Liver (tissue), 9 donors: Measurements from ENCODE around the gene ZNF304. TPM values are rescaled to one million over a fixed set of nuclear protein-coding genes. Genes with fewer than 3 reads are reported as not detected.

ENCODE experiments used
- DNase-seq: peaks from one replicate; pipeline ENCODE4 v3.0.0-alpha.2; 2017; ENCODE audit warnings: low spot score
- H3K27ac ChIP-seq, 2 donors: one replicate each; pipeline ENCODE4 v1.7.0; 2013; ENCODE audit warnings: inconsistent platforms in 2 of 2, low read length in 2 of 2, control low read depth in 1 of 2, low read depth in 1 of 2, mild to moderate bottlenecking in 1 of 2
- H3K27me3 ChIP-seq, 4 donors: one replicate each; pipeline versions ENCODE4 v1.6.1 to v1.7.0; 2013; ENCODE audit warnings: low read length in 3 of 4, inconsistent platforms in 1 of 4, mild to moderate bottlenecking in 1 of 4, moderate library complexity in 1 of 4; ENCODE audit not compliant: control insufficient read depth in 4 of 4, insufficient read depth in 4 of 4
- H3K36me3 ChIP-seq, 4 donors: one replicate each; pipeline versions ENCODE4 v1.6.1 to v1.7.0; 2013; ENCODE audit warnings: low read length in 3 of 4, mild to moderate bottlenecking in 3 of 4, low read depth in 1 of 4, moderate library complexity in 1 of 4; ENCODE audit not compliant: control insufficient read depth in 4 of 4, insufficient read depth in 3 of 4
- H3K4me1 ChIP-seq, 4 donors: one replicate each; pipeline versions ENCODE4 v1.6.1 to v1.7.0; 2013; ENCODE audit warnings: low read length in 3 of 4, mild to moderate bottlenecking in 3 of 4, moderate library complexity in 1 of 4; ENCODE audit not compliant: control insufficient read depth in 4 of 4, insufficient read depth in 4 of 4
- H3K4me3 ChIP-seq, 3 donors: one replicate each; pipeline versions ENCODE4 v1.6.1 to v1.7.0; 2013; ENCODE audit warnings: low read length in 3 of 3, control low read depth in 1 of 3, low read depth in 1 of 3, mild to moderate bottlenecking in 1 of 3
- H3K9ac ChIP-seq, 2 donors: one replicate each; pipeline ENCODE4 v1.7.0; 2013; ENCODE audit warnings: low read length in 2 of 2, mild to moderate bottlenecking in 2 of 2, moderate library complexity in 2 of 2, control low read depth in 1 of 2, low read depth in 1 of 2
- H3K9me3 ChIP-seq, 4 donors: one replicate each; pipeline versions ENCODE4 v1.6.1 to v1.7.0; 2013; ENCODE audit warnings: low read length in 3 of 4; ENCODE audit not compliant: control insufficient read depth in 4 of 4
- CTCF ChIP-seq: fragments of 150-350 bp; IDR thresholded peaks from 2 replicates; pipeline ENCODE4 v1.5.1; 2017; ENCODE audit warnings: improper control_type of control experiment, low read depth, low read length; ENCODE audit not compliant: missing input control
- EGR1 ChIP-seq, 2 donors: IDR thresholded peaks; 2 replicates each; pipeline ENCODE4 v1.6.1; 2016 to 2018; ENCODE audit warnings: antibody characterized with exemption in 2 of 2, low read depth in 2 of 2
- FOXA2 ChIP-seq: IDR thresholded peaks from 2 replicates; pipeline ENCODE4 v1.6.1; 2016; ENCODE audit warnings: antibody characterized with exemption
- GABPA ChIP-seq, 2 donors: IDR thresholded peaks in 1 of 2; conservative IDR thresholded peaks in 1 of 2; 2 replicates each; pipeline ENCODE4 v1.6.1; 2016; ENCODE audit warnings: antibody characterized with exemption in 2 of 2, mild to moderate bottlenecking in 1 of 2, moderate library complexity in 1 of 2
- HNF4G ChIP-seq: IDR thresholded peaks from 2 replicates; pipeline ENCODE4 v1.6.1; 2016; ENCODE audit warnings: antibody characterized with exemption
- JUND ChIP-seq, 2 donors: IDR thresholded peaks; 2 replicates each; pipeline ENCODE4 v1.6.1; 2016; ENCODE audit warnings: antibody characterized with exemption in 2 of 2
- RXRA ChIP-seq, 2 donors: IDR thresholded peaks; 2 replicates each; pipeline ENCODE4 v1.6.1; 2017 to 2018; ENCODE audit warnings: antibody characterized with exemption in 2 of 2, mild to moderate bottlenecking in 1 of 2
- SP1 ChIP-seq: IDR thresholded peaks from 2 replicates; pipeline ENCODE4 v1.6.1; 2018; ENCODE audit warnings: antibody characterized with exemption, mild to moderate bottlenecking
- TAF1 ChIP-seq: conservative IDR thresholded peaks from 2 replicates; pipeline ENCODE4 v1.6.1; 2016; ENCODE audit warnings: antibody characterized with exemption, mild to moderate bottlenecking
- YY1 ChIP-seq: IDR thresholded peaks from 2 replicates; pipeline ENCODE4 v1.6.1; 2016; ENCODE audit warnings: antibody characterized with exemption, mild to moderate bottlenecking
- ZBTB33 ChIP-seq: IDR thresholded peaks from 2 replicates; pipeline ENCODE4 v1.6.1; 2016; ENCODE audit warnings: antibody characterized with exemption
- WGBS: extraction: QIAGEN DNeasy Blood & Tissue Kit; methylation state at CpG from one replicate; pipeline ENCODE4 v1.1.7; 2013; 5-methylcytosine and 5-hydroxymethylcytosine counted together
- polyA plus RNA-seq, 2 donors: library from polyadenylated mRNA; stranded (reverse) in 1 of 2; unstranded in 1 of 2; fragments of 200-250 nt in 1 of 2; fragments of >200 nt in 1 of 2; fragmentation: Nextera tagmentation in 1 of 2; extraction: Ambion mirVana in 1 of 2; gene quantifications; one replicate each; pipeline versions ENCODE4 v1.2.1 to v1.2.3, GENCODE V29; 2013 to 2015
- total RNA-seq, 2 donors: library from RNA; depleted of rRNA; stranded (reverse); fragments of >200 nt; gene quantifications; one replicate each; pipeline ENCODE4 v1.2.3, GENCODE V29; 2014
- TF ChIP-seq, protein P1 (sequence below): IDR thresholded peaks from 2 replicates; pipeline ENCODE4 v1.6.1; 2016; ENCODE audit warnings: antibody characterized with exemption
- TF ChIP-seq, protein P2 (sequence below): IDR thresholded peaks from 2 replicates; pipeline ENCODE4 v1.6.1; 2016; ENCODE audit warnings: antibody characterized with exemption, mild to moderate bottlenecking
- donor health status: healthy.
- donor health status: healthy.
- donor health status: healthy.
- donor health status: healthy.
- donor health status: healthy.

Gene ZNF304
- total and polyA plus RNA-seq, 4 donors, result 0.90 to 5.6 (median 2.3) TPM

- no peak overlapping the region for H3K27ac ChIP-seq
- peaks cover 0 to 11% (median 10%) of the 10 kb centered on the region in 4 donors for H3K9me3 ChIP-seq
- WGBS, result 16% methylated on average over 29 of the region's 29 CpGs
- H3K4me3 ChIP-seq, result no peak overlapping the region
- no peaks in the 10 kb centered on the region for H3K36me3 ChIP-seq
- no peak for DNase-seq
- H3K9ac ChIP-seq, result no peak overlapping the region
- H3K4me1 ChIP-seq, result peaks cover 2 to 18% (median 13%) of the 10 kb centered on the region in 4 donors
- TF ChIP-seq, protein P1, sequence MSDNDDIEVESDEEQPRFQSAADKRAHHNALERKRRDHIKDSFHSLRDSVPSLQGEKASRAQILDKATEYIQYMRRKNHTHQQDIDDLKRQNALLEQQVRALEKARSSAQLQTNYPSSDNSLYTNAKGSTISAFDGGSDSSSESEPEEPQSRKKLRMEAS, result no peak
- TF ChIP-seq, protein P2, sequence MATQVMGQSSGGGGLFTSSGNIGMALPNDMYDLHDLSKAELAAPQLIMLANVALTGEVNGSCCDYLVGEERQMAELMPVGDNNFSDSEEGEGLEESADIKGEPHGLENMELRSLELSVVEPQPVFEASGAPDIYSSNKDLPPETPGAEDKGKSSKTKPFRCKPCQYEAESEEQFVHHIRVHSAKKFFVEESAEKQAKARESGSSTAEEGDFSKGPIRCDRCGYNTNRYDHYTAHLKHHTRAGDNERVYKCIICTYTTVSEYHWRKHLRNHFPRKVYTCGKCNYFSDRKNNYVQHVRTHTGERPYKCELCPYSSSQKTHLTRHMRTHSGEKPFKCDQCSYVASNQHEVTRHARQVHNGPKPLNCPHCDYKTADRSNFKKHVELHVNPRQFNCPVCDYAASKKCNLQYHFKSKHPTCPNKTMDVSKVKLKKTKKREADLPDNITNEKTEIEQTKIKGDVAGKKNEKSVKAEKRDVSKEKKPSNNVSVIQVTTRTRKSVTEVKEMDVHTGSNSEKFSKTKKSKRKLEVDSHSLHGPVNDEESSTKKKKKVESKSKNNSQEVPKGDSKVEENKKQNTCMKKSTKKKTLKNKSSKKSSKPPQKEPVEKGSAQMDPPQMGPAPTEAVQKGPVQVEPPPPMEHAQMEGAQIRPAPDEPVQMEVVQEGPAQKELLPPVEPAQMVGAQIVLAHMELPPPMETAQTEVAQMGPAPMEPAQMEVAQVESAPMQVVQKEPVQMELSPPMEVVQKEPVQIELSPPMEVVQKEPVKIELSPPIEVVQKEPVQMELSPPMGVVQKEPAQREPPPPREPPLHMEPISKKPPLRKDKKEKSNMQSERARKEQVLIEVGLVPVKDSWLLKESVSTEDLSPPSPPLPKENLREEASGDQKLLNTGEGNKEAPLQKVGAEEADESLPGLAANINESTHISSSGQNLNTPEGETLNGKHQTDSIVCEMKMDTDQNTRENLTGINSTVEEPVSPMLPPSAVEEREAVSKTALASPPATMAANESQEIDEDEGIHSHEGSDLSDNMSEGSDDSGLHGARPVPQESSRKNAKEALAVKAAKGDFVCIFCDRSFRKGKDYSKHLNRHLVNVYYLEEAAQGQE, result no peak
- TF ChIP-seq HNF4G (no peak), JUND (IDR thresholded peaks at IDR 0.05) (no peak), SP1 (no peak)
- H3K27me3 ChIP-seq, result no peaks in the 10 kb centered on the region
Measured at GRCh38 chr19:57317503-57317902, 33.6 kb upstream of the ZNF304 start.

DNA sequence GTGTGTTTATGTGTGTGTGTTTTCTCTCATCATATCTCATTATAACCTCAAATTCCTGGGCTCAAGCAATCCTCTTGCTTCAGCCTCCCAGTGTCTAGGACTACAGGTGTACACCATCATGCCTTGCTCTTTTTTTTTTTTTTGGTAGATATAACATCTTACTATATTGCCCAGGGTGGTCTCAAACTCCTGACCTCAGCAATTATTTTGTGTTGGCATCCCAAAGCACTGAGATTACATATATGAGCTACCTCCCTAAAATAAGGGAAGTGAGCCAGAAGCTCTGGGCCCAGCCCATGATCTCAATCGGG is 31.2 kb upstream of the ZNF304 start:
- Histone ChIP-seq H3K27me3 (no peaks in the 10 kb centered on the region), H3K9ac (peak overlapping the region; percentile 19 to 81), H3K36me3 (peaks cover 2 to 15% (median 14%) of the 10 kb centered on the region in 4 donors), H3K9me3 (peaks cover 3 to 21% (median 18%) of the 10 kb centered on the region in 4 donors), H3K4me1 (peaks cover 2 to 18% (median 13%) of the 10 kb centered on the region in 4 donors), H3K4me3 (peak overlapping the region; percentile 64 to 90 (median 66)), H3K27ac (peak overlapping the region; percentile 50 to 72)
- DNase-seq, result no peak
- 0% methylated on average over 1 of the region's 1 CpG for WGBS
- no peak for TF ChIP-seq RXRA (IDR thresholded peaks at IDR 0.05)
- TF ChIP-seq GABPA (IDR thresholded peaks at IDR 0.05 in 1 of 2, conservative IDR thresholded peaks at IDR 0.05 in 1 of 2), result no peak
- TF ChIP-seq, protein P1, result no peak
- TF ChIP-seq EGR1 (IDR thresholded peaks at IDR 0.05; ENCODE audit: low read depth in 2 of 2), result no peak
- TF ChIP-seq HNF4G, result no peak

GRCh38 chr19:57320180-57321084 is 30.6 kb upstream of the ZNF304 start, which contains the start of gene ZNF543:
Gene ZNF543, plus strand, starts transcription at chr19:57320472. Its CDS starts 382 bp downstream, at chr19:57320854.
- Histone ChIP-seq H3K9ac (peak within 1 kb of the TSS; percentile 19 to 81), H3K4me1 (peaks cover 2 to 18% (median 13%) of the 10 kb centered on the region in 4 donors), H3K36me3 (peaks cover 6 to 21% (median 20%) of the 10 kb centered on the region in 4 donors), H3K27me3 (no peaks in the 10 kb centered on the region), H3K9me3 (peaks cover 3 to 25% (median 19%) of the 10 kb centered on the region in 4 donors), H3K4me3 (peak within 1 kb of the TSS; percentile 64 to 90 (median 66)), H3K27ac (peak within 1 kb of the TSS; percentile 50 to 72)
- peak; percentile 97 for DNase-seq
- WGBS, result 2% methylated on average over 71 of the region's 71 CpGs
- TF ChIP-seq YY1, result peak; percentile 48
- TF ChIP-seq GABPA (IDR thresholded peaks at IDR 0.05 in 1 of 2, conservative IDR thresholded peaks at IDR 0.05 in 1 of 2), result peak; percentile 82 to 97
- no peak for TF ChIP-seq FOXA2
- TF ChIP-seq, protein P1, result peak; percentile 14
- peak in 1 of 2 donors; percentile 30 for TF ChIP-seq JUND (IDR thresholded peaks at IDR 0.05)
- no peak for TF ChIP-seq EGR1 (IDR thresholded peaks at IDR 0.05; ENCODE audit: low read depth in 2 of 2)
- TF ChIP-seq SP1, result peak; percentile 46
- no peak for TF ChIP-seq RXRA (IDR thresholded peaks at IDR 0.05)
- TF ChIP-seq TAF1, result no peak
- no peak for TF ChIP-seq ZBTB33
- TF ChIP-seq CTCF, result no peak
